Measurements from ENCODE around the gene ADCY2.

DNA sequence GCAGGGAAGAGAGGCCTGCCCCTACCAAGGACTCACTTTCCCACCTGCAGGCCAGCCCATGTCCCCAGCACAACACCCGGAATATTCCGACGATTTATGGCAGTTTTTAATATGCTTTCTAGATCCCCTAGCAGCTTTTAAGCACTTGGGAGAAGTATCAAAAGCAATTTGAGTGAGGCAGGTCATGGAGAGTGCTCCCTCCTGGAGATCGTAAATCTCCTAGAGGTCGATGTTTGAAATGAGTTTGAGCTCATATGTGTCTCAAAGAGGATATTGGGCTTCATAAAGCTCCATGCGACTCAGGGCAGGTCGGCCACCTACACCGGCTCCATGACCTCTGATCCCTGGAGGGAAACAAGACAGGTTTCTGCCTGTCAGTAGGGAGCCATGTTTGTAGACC lies 427.7 kb downstream of the ADCY2 start:
- TF ChIP-seq FOXA3 (CRISPR knock-in tag; IDR thresholded peaks at IDR 0.05) = no peak
- no peak for TF ChIP-seq SRSF1 (optimal IDR thresholded peaks at IDR 0.05; ENCODE audit: low read depth, low read length)
- TF ChIP-seq GZF1 (CRISPR knock-in tag; IDR thresholded peaks at IDR 0.05) = no peak
- TF ChIP-seq NR3C1 (CRISPR knock-in tag; IDR thresholded peaks at IDR 0.05) = no peak
- no peak for TF ChIP-seq ZNF138 (CRISPR knock-in tag; IDR thresholded peaks at IDR 0.05; ENCODE audit: low read depth)
- TF ChIP-seq, protein P1, sequence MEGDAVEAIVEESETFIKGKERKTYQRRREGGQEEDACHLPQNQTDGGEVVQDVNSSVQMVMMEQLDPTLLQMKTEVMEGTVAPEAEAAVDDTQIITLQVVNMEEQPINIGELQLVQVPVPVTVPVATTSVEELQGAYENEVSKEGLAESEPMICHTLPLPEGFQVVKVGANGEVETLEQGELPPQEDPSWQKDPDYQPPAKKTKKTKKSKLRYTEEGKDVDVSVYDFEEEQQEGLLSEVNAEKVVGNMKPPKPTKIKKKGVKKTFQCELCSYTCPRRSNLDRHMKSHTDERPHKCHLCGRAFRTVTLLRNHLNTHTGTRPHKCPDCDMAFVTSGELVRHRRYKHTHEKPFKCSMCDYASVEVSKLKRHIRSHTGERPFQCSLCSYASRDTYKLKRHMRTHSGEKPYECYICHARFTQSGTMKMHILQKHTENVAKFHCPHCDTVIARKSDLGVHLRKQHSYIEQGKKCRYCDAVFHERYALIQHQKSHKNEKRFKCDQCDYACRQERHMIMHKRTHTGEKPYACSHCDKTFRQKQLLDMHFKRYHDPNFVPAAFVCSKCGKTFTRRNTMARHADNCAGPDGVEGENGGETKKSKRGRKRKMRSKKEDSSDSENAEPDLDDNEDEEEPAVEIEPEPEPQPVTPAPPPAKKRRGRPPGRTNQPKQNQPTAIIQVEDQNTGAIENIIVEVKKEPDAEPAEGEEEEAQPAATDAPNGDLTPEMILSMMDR (CRISPR knock-in tag; IDR thresholded peaks at IDR 0.05) = no peak
- TF ChIP-seq, protein P2, sequence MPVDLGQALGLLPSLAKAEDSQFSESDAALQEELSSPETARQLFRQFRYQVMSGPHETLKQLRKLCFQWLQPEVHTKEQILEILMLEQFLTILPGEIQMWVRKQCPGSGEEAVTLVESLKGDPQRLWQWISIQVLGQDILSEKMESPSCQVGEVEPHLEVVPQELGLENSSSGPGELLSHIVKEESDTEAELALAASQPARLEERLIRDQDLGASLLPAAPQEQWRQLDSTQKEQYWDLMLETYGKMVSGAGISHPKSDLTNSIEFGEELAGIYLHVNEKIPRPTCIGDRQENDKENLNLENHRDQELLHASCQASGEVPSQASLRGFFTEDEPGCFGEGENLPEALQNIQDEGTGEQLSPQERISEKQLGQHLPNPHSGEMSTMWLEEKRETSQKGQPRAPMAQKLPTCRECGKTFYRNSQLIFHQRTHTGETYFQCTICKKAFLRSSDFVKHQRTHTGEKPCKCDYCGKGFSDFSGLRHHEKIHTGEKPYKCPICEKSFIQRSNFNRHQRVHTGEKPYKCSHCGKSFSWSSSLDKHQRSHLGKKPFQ (CRISPR knock-in tag; IDR thresholded peaks at IDR 0.05; ENCODE audit: insufficient replicate concordance) = no peak
- TF ChIP-seq ZNF775 (CRISPR knock-in tag; IDR thresholded peaks at IDR 0.05; ENCODE audit: borderline replicate concordance) = no peak
- TF ChIP-seq KLF16 (CRISPR knock-in tag; IDR thresholded peaks at IDR 0.05) = no peak
- no peak for TF ChIP-seq ZFP37 (CRISPR knock-in tag; IDR thresholded peaks at IDR 0.05; ENCODE audit: borderline replicate concordance)
